ENCODE data around the gene LPIN2. TPM values are rescaled to one million over a fixed set of nuclear protein-coding genes. Genes with fewer than 3 reads are reported as not detected.
"Not testable (repeated sequence)": the region's sequence is repeated elsewhere in the genome, so short reads cannot be mapped to it uniquely, and the experiment has no call there.

LPIN2 gene
- polyA plus RNA-seq, 4 donors = 20.0 to 91.5 (median 62.4) TPM

- WGBS, 3 donors = 48 to 77% (median 65%) methylated on average over 2 of the region's 2 CpGs
- Histone ChIP-seq H3K4me3 (ENCODE audit: low read depth in 1 of 3, low read length in 3 of 3) (no peak overlapping the region), H3K27me3 (ENCODE audit: control insufficient read depth in 3 of 3, insufficient read depth in 3 of 3, low read length in 3 of 3) (no peaks in the 10 kb centered on the region), H3K27ac (ENCODE audit: low read depth in 1 of 3, low read length in 2 of 3) (peak overlapping the region in 2 of 3 donors; percentile 37 to 90), H3K36me3 (ENCODE audit: control insufficient read depth in 3 of 3, insufficient read depth in 2 of 3, low read depth in 1 of 3, low read length in 3 of 3) (no peaks in the 10 kb centered on the region), H3K4me1 (ENCODE audit: control insufficient read depth in 3 of 3, insufficient read depth in 2 of 3, low read depth in 1 of 3, low read length in 2 of 3) (peaks cover 3 to 52% (median 5%) of the 10 kb centered on the region in 3 donors), H3K9me3 (ENCODE audit: control insufficient read depth in 2 of 2, insufficient read depth in 1 of 2, low read depth in 1 of 2, low read length in 1 of 2) (no peaks in the 10 kb centered on the region)
- FAIRE-seq (no peak), DNase-seq (no peak)
Observed at GRCh38 chr18:3025544-3025943, 12.6 kb upstream of the LPIN2 start.

- peaks cover 0 to 37% (median 3%) of the 10 kb centered on the region in 3 donors for H3K4me1 ChIP-seq (ENCODE audit: control insufficient read depth in 3 of 3, insufficient read depth in 2 of 3, low read depth in 1 of 3, low read length in 2 of 3)
- WGBS, 3 donors = 88 to 95% (median 95%) methylated on average over 5 of the region's 5 CpGs
- not testable (repeated sequence) for H3K27me3 ChIP-seq (ENCODE audit: control insufficient read depth in 3 of 3, insufficient read depth in 3 of 3, low read length in 3 of 3); DNase-seq; H3K4me3 ChIP-seq (ENCODE audit: low read depth in 1 of 3, low read length in 3 of 3); H3K36me3 ChIP-seq (ENCODE audit: control insufficient read depth in 3 of 3, insufficient read depth in 2 of 3, low read depth in 1 of 3, low read length in 3 of 3); H3K9me3 ChIP-seq (ENCODE audit: control insufficient read depth in 2 of 2, insufficient read depth in 1 of 2, low read depth in 1 of 2, low read length in 1 of 2); H3K27ac ChIP-seq (ENCODE audit: low read depth in 1 of 3, low read length in 2 of 3); FAIRE-seq
Observed at GRCh38 chr18:3023603-3024002, 10.7 kb upstream of the LPIN2 start.

- DNase-seq (no peak), FAIRE-seq (no peak)
- H3K4me1 ChIP-seq (ENCODE audit: control insufficient read depth in 3 of 3, insufficient read depth in 2 of 3, low read depth in 1 of 3, low read length in 2 of 3) = peaks cover 0 to 12% (median 2%) of the 10 kb centered on the region in 3 donors
- H3K4me3 ChIP-seq (ENCODE audit: low read depth in 1 of 3, low read length in 3 of 3) = no peak overlapping the region
- WGBS, 3 donors = 68 to 88% (median 76%) methylated on average over 3 of the region's 3 CpGs
- no peaks in the 10 kb centered on the region for H3K27me3 ChIP-seq (ENCODE audit: control insufficient read depth in 3 of 3, insufficient read depth in 3 of 3, low read length in 3 of 3)
- no peaks in the 10 kb centered on the region for H3K9me3 ChIP-seq (ENCODE audit: control insufficient read depth in 2 of 2, insufficient read depth in 1 of 2, low read depth in 1 of 2, low read length in 1 of 2)
- H3K36me3 ChIP-seq (ENCODE audit: control insufficient read depth in 3 of 3, insufficient read depth in 2 of 3, low read depth in 1 of 3, low read length in 3 of 3) = peaks cover 0 to under 1% (median 0%) of the 10 kb centered on the region in 3 donors
- H3K27ac ChIP-seq (ENCODE audit: low read depth in 1 of 3, low read length in 2 of 3) = peak overlapping the region in 1 of 3 donors; percentile 36
Observed at GRCh38 chr18:3016585-3017297, 3.8 kb upstream of the LPIN2 start.

GRCh38 chr18:3015851-3016250 lies 2.9 kb upstream of the LPIN2 start:
- H3K4me3 ChIP-seq (ENCODE audit: low read depth in 1 of 3, low read length in 3 of 3) = no peak overlapping the region
- no peaks in the 10 kb centered on the region for H3K9me3 ChIP-seq (ENCODE audit: control insufficient read depth in 2 of 2, insufficient read depth in 1 of 2, low read depth in 1 of 2, low read length in 1 of 2)
- peaks cover 0 to 8% (median 0%) of the 10 kb centered on the region in 3 donors for H3K36me3 ChIP-seq (ENCODE audit: control insufficient read depth in 3 of 3, insufficient read depth in 2 of 3, low read depth in 1 of 3, low read length in 3 of 3)
- no peak for DNase-seq
- H3K27ac ChIP-seq (ENCODE audit: low read depth in 1 of 3, low read length in 2 of 3) = peak overlapping the region in 1 of 3 donors; percentile 29
- no peaks in the 10 kb centered on the region for H3K27me3 ChIP-seq (ENCODE audit: control insufficient read depth in 3 of 3, insufficient read depth in 3 of 3, low read length in 3 of 3)
- FAIRE-seq = no peak
- H3K4me1 ChIP-seq (ENCODE audit: control insufficient read depth in 3 of 3, insufficient read depth in 2 of 3, low read depth in 1 of 3, low read length in 2 of 3) = peaks cover 0 to 20% (median 5%) of the 10 kb centered on the region in 3 donors
- WGBS, 3 donors = 75 to 80% (median 78%) methylated on average over 4 of the region's 4 CpGs

GRCh38 chr18:3015204-3015592 lies 2.3 kb upstream of the LPIN2 start:
- DNase-seq = no peak
- H3K4me1 ChIP-seq (ENCODE audit: control insufficient read depth in 3 of 3, insufficient read depth in 2 of 3, low read depth in 1 of 3, low read length in 2 of 3) = peaks cover 0 to 26% (median 9%) of the 10 kb centered on the region in 3 donors
- peak overlapping the region in 1 of 3 donors; percentile 29 for H3K27ac ChIP-seq (ENCODE audit: low read depth in 1 of 3, low read length in 2 of 3)
- H3K27me3 ChIP-seq (ENCODE audit: control insufficient read depth in 3 of 3, insufficient read depth in 3 of 3, low read length in 3 of 3) = no peaks in the 10 kb centered on the region
- H3K9me3 ChIP-seq (ENCODE audit: control insufficient read depth in 2 of 2, insufficient read depth in 1 of 2, low read depth in 1 of 2, low read length in 1 of 2) = no peaks in the 10 kb centered on the region
- no peak overlapping the region for H3K4me3 ChIP-seq (ENCODE audit: low read depth in 1 of 3, low read length in 3 of 3)
- no peak for FAIRE-seq
- peaks cover 0 to 10% (median 0%) of the 10 kb centered on the region in 3 donors for H3K36me3 ChIP-seq (ENCODE audit: control insufficient read depth in 3 of 3, insufficient read depth in 2 of 3, low read depth in 1 of 3, low read length in 3 of 3)
- 31 to 45% (median 45%) methylated on average over 4 of the region's 4 CpGs for WGBS, 3 donors

GRCh38 chr18:3014503-3015203 lies 1.7 kb upstream of the LPIN2 start:
- no peak for DNase-seq
- 54 to 63% (median 57%) methylated on average over 7 of the region's 7 CpGs for whole genome bisulfite sequencing, 3 donors
- H3K27me3 ChIP-seq (ENCODE audit: control insufficient read depth in 3 of 3, insufficient read depth in 3 of 3, low read length in 3 of 3) = no peaks in the 10 kb centered on the region
- H3K9me3 ChIP-seq (ENCODE audit: control insufficient read depth in 2 of 2, insufficient read depth in 1 of 2, low read depth in 1 of 2, low read length in 1 of 2) = no peaks in the 10 kb centered on the region
- H3K4me1 ChIP-seq (ENCODE audit: control insufficient read depth in 3 of 3, insufficient read depth in 2 of 3, low read depth in 1 of 3, low read length in 2 of 3) = peaks cover 2 to 28% (median 9%) of the 10 kb centered on the region in 3 donors
- peak overlapping the region in 1 of 3 donors; percentile 65 for H3K27ac ChIP-seq (ENCODE audit: low read depth in 1 of 3, low read length in 2 of 3)
- peaks cover 0 to 13% (median 0%) of the 10 kb centered on the region in 3 donors for H3K36me3 ChIP-seq (ENCODE audit: control insufficient read depth in 3 of 3, insufficient read depth in 2 of 3, low read depth in 1 of 3, low read length in 3 of 3)
- no peak overlapping the region for H3K4me3 ChIP-seq (ENCODE audit: low read depth in 1 of 3, low read length in 3 of 3)
- no peak for FAIRE-seq

GRCh38 chr18:3012136-3013023 lies 564 bp downstream of the LPIN2 start:
- peaks cover 0 to 28% (median 0%) of the 10 kb centered on the region in 3 donors for H3K36me3 ChIP-seq (ENCODE audit: control insufficient read depth in 3 of 3, insufficient read depth in 2 of 3, low read depth in 1 of 3, low read length in 3 of 3)
- H3K4me1 ChIP-seq (ENCODE audit: control insufficient read depth in 3 of 3, insufficient read depth in 2 of 3, low read depth in 1 of 3, low read length in 2 of 3) = peaks cover 2 to 28% (median 9%) of the 10 kb centered on the region in 3 donors
- DNase-seq = peak; percentile 36 to 81
- peak overlapping the region; percentile 74 to 98 (median 79) for H3K4me3 ChIP-seq (ENCODE audit: low read depth in 1 of 3, low read length in 3 of 3)
- H3K27me3 ChIP-seq (ENCODE audit: control insufficient read depth in 3 of 3, insufficient read depth in 3 of 3, low read length in 3 of 3) = no peaks in the 10 kb centered on the region
- WGBS, 3 donors = 1 to 2% (median 1%) methylated on average over 46 to 78 of the region's 78 CpGs
- H3K27ac ChIP-seq (ENCODE audit: low read depth in 1 of 3, low read length in 2 of 3) = peak overlapping the region; percentile 83 to 96 (median 93)
- no peaks in the 10 kb centered on the region for H3K9me3 ChIP-seq (ENCODE audit: control insufficient read depth in 2 of 2, insufficient read depth in 1 of 2, low read depth in 1 of 2, low read length in 1 of 2)
- FAIRE-seq = no peak

GRCh38 chr18:3010086-3010485 lies 2.9 kb downstream of the LPIN2 start:
- H3K27me3 ChIP-seq (ENCODE audit: control insufficient read depth in 3 of 3, insufficient read depth in 3 of 3, low read length in 3 of 3) = no peaks in the 10 kb centered on the region
- no peaks in the 10 kb centered on the region for H3K9me3 ChIP-seq (ENCODE audit: control insufficient read depth in 2 of 2, insufficient read depth in 1 of 2, low read depth in 1 of 2, low read length in 1 of 2)
- peaks cover 2 to 25% (median 9%) of the 10 kb centered on the region in 3 donors for H3K4me1 ChIP-seq (ENCODE audit: control insufficient read depth in 3 of 3, insufficient read depth in 2 of 3, low read depth in 1 of 3, low read length in 2 of 3)
- FAIRE-seq = no peak
- H3K4me3 ChIP-seq (ENCODE audit: low read depth in 1 of 3, low read length in 3 of 3) = no peak overlapping the region
- WGBS, 3 donors = 74 to 92% (median 81%) methylated on average over 4 of the region's 4 CpGs
- H3K27ac ChIP-seq (ENCODE audit: low read depth in 1 of 3, low read length in 2 of 3) = no peak overlapping the region
- peaks cover 0 to 38% (median 3%) of the 10 kb centered on the region in 3 donors for H3K36me3 ChIP-seq (ENCODE audit: control insufficient read depth in 3 of 3, insufficient read depth in 2 of 3, low read depth in 1 of 3, low read length in 3 of 3)
- DNase-seq = no peak
